KMS-11 (cell line): ENCODE data around the gene VWA3A.

Experiments used
- H2AFZ ChIP-seq: fragments of 200-600 bp; sonication (generic); 2 replicates; pipeline ENCODE4 v1.6.1; 2016; ENCODE audit warnings: antibody characterized with exemption, mixed run types, low read depth
- H3K27ac ChIP-seq: fragments of 200-600 bp; sonication (generic); 2 replicates; pipeline ENCODE4 v1.6.1; 2016; ENCODE audit warnings: mild to moderate bottlenecking, mixed run types
- H3K27me3 ChIP-seq: fragments of 200-600 bp; sonication (generic); 2 replicates; pipeline ENCODE4 v1.6.1; 2017; ENCODE audit warnings: mild to moderate bottlenecking, low read depth, mixed run types, moderate library complexity; ENCODE audit not compliant: insufficient read depth
- H3K36me3 ChIP-seq: fragments of 200-600 bp; sonication (generic); 2 replicates; pipeline ENCODE4 v1.6.1; 2017; ENCODE audit warnings: mild to moderate bottlenecking, mixed run types; ENCODE audit not compliant: insufficient read depth
- H3K4me1 ChIP-seq: fragments of 200-600 bp; sonication (generic); 2 replicates; pipeline ENCODE4 v1.6.1; 2016; ENCODE audit warnings: mild to moderate bottlenecking, low read depth, mixed run types; ENCODE audit not compliant: poor library complexity, severe bottlenecking
- H3K4me2 ChIP-seq: fragments of 200-600 bp; sonication (generic); 2 replicates; pipeline ENCODE4 v1.7.0; 2016; ENCODE audit warnings: mild to moderate bottlenecking, mixed run types
- H3K4me3 ChIP-seq: fragments of 200-600 bp; sonication (generic); IDR thresholded peaks from 2 replicates; pipeline ENCODE4 v1.6.1; 2017; ENCODE audit warnings: low read depth, low read length, mixed read lengths; ENCODE audit not compliant: insufficient read depth
- H3K79me2 ChIP-seq: fragments of 200-600 bp; sonication (generic); 2 replicates; pipeline ENCODE4 v1.6.1; 2016; ENCODE audit warnings: low read depth, mixed run types; ENCODE audit not compliant: insufficient read depth
- H3K9ac ChIP-seq: fragments of 200-600 bp; sonication (generic); 2 replicates; pipeline ENCODE4 v1.6.1; 2016; ENCODE audit warnings: mild to moderate bottlenecking, mixed run types
- H4K20me1 ChIP-seq: fragments of 200-600 bp; sonication (generic); 2 replicates; pipeline ENCODE4 v1.6.1; 2016; ENCODE audit warnings: mild to moderate bottlenecking, mixed run types; ENCODE audit not compliant: insufficient read depth
- TF ChIP-seq, protein P1 (sequence below): fragments of 200-600 bp; sonication (generic); conservative IDR thresholded peaks from 2 replicates; pipeline ENCODE4 v1.6.1; 2017; ENCODE audit warnings: low read depth, mild to moderate bottlenecking, antibody characterized with exemption, low read length, moderate library complexity, mixed read lengths

The VWA3A gene

GRCh38 chr16:22093331-22093730, 990 bp downstream of the VWA3A start:
- no peak overlapping the region for H2AFZ ChIP-seq
- TF ChIP-seq, protein P1, sequence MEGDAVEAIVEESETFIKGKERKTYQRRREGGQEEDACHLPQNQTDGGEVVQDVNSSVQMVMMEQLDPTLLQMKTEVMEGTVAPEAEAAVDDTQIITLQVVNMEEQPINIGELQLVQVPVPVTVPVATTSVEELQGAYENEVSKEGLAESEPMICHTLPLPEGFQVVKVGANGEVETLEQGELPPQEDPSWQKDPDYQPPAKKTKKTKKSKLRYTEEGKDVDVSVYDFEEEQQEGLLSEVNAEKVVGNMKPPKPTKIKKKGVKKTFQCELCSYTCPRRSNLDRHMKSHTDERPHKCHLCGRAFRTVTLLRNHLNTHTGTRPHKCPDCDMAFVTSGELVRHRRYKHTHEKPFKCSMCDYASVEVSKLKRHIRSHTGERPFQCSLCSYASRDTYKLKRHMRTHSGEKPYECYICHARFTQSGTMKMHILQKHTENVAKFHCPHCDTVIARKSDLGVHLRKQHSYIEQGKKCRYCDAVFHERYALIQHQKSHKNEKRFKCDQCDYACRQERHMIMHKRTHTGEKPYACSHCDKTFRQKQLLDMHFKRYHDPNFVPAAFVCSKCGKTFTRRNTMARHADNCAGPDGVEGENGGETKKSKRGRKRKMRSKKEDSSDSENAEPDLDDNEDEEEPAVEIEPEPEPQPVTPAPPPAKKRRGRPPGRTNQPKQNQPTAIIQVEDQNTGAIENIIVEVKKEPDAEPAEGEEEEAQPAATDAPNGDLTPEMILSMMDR, result no peak
- no peaks in the 10 kb centered on the region for H3K36me3 ChIP-seq
- no peak overlapping the region for H3K4me3 ChIP-seq
- H3K9ac ChIP-seq, result no peak overlapping the region
- H3K4me1 ChIP-seq, result no peaks in the 10 kb centered on the region
- no peaks in the 10 kb centered on the region for H4K20me1 ChIP-seq
- no peak overlapping the region for H3K4me2 ChIP-seq
- no peaks in the 10 kb centered on the region for H3K79me2 ChIP-seq
- H3K27ac ChIP-seq, result no peak overlapping the region
- H3K27me3 ChIP-seq, result no peaks in the 10 kb centered on the region

GRCh38 chr16:22093996-22094395, 1.7 kb downstream of the VWA3A start:
- H4K20me1 ChIP-seq, result no peaks in the 10 kb centered on the region
- peaks cover 6% of the 10 kb centered on the region for H3K4me1 ChIP-seq
- H3K4me2 ChIP-seq, result no peak overlapping the region
- no peak overlapping the region for H3K27ac ChIP-seq
- no peak overlapping the region for H3K4me3 ChIP-seq
- no peak overlapping the region for H2AFZ ChIP-seq
- TF ChIP-seq, protein P1, result no peak
- H3K9ac ChIP-seq, result no peak overlapping the region
- H3K36me3 ChIP-seq, result no peaks in the 10 kb centered on the region
- H3K27me3 ChIP-seq, result no peaks in the 10 kb centered on the region
- no peaks in the 10 kb centered on the region for H3K79me2 ChIP-seq

- no peak overlapping the region for H3K27ac ChIP-seq
- H3K4me3 ChIP-seq, result no peak overlapping the region
- H3K9ac ChIP-seq, result no peak overlapping the region
- H3K79me2 ChIP-seq, result no peaks in the 10 kb centered on the region
- no peaks in the 10 kb centered on the region for H3K27me3 ChIP-seq
- H3K4me1 ChIP-seq, result peaks cover 17% of the 10 kb centered on the region
- H4K20me1 ChIP-seq, result no peaks in the 10 kb centered on the region
- H3K4me2 ChIP-seq, result peak overlapping the region; percentile 33; the same call in 1 of the 2 replicates
- TF ChIP-seq, protein P1, result peak; percentile 81
- peak overlapping the region; percentile 41 for H2AFZ ChIP-seq
- no peaks in the 10 kb centered on the region for H3K36me3 ChIP-seq
Measured at GRCh38 chr16:22098405-22099255, 6.3 kb downstream of the VWA3A start.

GRCh38 chr16:22099256-22099975, 7.1 kb downstream of the VWA3A start:
- Histone ChIP-seq H3K4me3 (no peak overlapping the region), H4K20me1 (no peaks in the 10 kb centered on the region), H2AFZ (peak overlapping the region; percentile 41), H3K9ac (no peak overlapping the region), H3K4me1 (peaks cover 18% of the 10 kb centered on the region), H3K36me3 (no peaks in the 10 kb centered on the region), H3K79me2 (no peaks in the 10 kb centered on the region), H3K27me3 (no peaks in the 10 kb centered on the region), H3K27ac (no peak overlapping the region), H3K4me2 (peak overlapping the region; percentile 33; the same call in 1 of the 2 replicates)
- TF ChIP-seq, protein P1, result peak; percentile 21; the same call in 1 of the 2 replicates
